WTC11 (cell line): ENCODE measurements around the gene MPZ. TPM values are rescaled to one million over a fixed set of nuclear protein-coding genes. Genes with fewer than 3 reads are reported as not detected.
A peak's percentile ranks its signal among the peaks of the same experiment; 100 is the strongest.

Experiments
- ATAC-seq: fragments of 200-7000 bp; cut with Tn5 transposase; 2 replicates; pipeline ENCODE4 v1.10.0; 2021; ENCODE audit warnings: mild to moderate bottlenecking, moderate library complexity
- CTCF ChIA-PET: fragments of 300-600 bp; sonication (Branson Sonifier 250); formaldehyde crosslinking; loops from one replicate; lab custom pipeline; 2021; ENCODE audit warnings: antibody characterized with exemption; lab: Charles Lee
- POLR2A ChIA-PET: fragments of 350-600 bp; sonication (Branson Sonifier 250); formaldehyde crosslinking; loops from one replicate; lab custom pipeline; 2021; ENCODE audit warnings: antibody characterized with exemption; lab: Charles Lee
- DNase-seq: peaks from one replicate; pipeline ENCODE4 v3.0.0; 2021; ENCODE audit warnings: low spot score
- H3K27ac Mint-ChIP-seq: 2 replicates; pipeline ENCODE4 v1.8.0; 2021; ENCODE audit warnings: mixed read lengths
- H3K27me3 Mint-ChIP-seq: 2 replicates; pipeline ENCODE4 v1.8.0; 2021; ENCODE audit warnings: low read depth, mild to moderate bottlenecking, moderate library complexity, mixed read lengths
- H3K36me3 Mint-ChIP-seq: 2 replicates; pipeline ENCODE4 v1.8.0; 2021; ENCODE audit warnings: mixed read lengths
- H3K4me1 Mint-ChIP-seq: 2 replicates; pipeline ENCODE4 v1.8.0; 2022; ENCODE audit warnings: mixed read lengths
- H3K4me3 Mint-ChIP-seq: 2 replicates; pipeline ENCODE4 v1.8.0; 2021; ENCODE audit warnings: mild to moderate bottlenecking, moderate library complexity, mixed read lengths
- H3K9me3 Mint-ChIP-seq: 2 replicates; pipeline ENCODE4 v1.8.0; 2021; ENCODE audit warnings: mixed read lengths
- AR ChIP-seq: fragments of 250-450 bp; sonication (Bioruptor Pico); IDR thresholded peaks from 2 replicates; pipeline ENCODE4 v1.9.0; 2021; ENCODE audit warnings: mild to moderate bottlenecking
- CBFB ChIP-seq: sonication (generic); formaldehyde crosslinking; IDR thresholded peaks from 2 replicates; pipeline ENCODE4 v1.8.1; 2022; ENCODE audit warnings: mild to moderate bottlenecking, low read depth, missing genetic modification reagents
- HMGA2 ChIP-seq: fragments of 250-450 bp; sonication (Bioruptor Pico); IDR thresholded peaks from 2 replicates; pipeline ENCODE4 v1.4.0; 2021; ENCODE audit warnings: mild to moderate bottlenecking, moderate library complexity
- JAZF1 ChIP-seq: fragments of 250-450 bp; sonication (Bioruptor Pico); IDR thresholded peaks from 2 replicates; pipeline ENCODE4 v1.9.0; 2021; ENCODE audit warnings: moderate library complexity, mild to moderate bottlenecking, inconsistent platforms
- MXD4 ChIP-seq: fragments of 250-450 bp; sonication (Bioruptor Pico); IDR thresholded peaks from 2 replicates; pipeline ENCODE4 v1.8.0; 2021; ENCODE audit warnings: mild to moderate bottlenecking, moderate library complexity, borderline replicate concordance
- TCF7 ChIP-seq: sonication (generic); formaldehyde crosslinking; IDR thresholded peaks from 2 replicates; pipeline ENCODE4 v1.8.0; 2022; ENCODE audit warnings: mild to moderate bottlenecking, low read depth, missing genetic modification reagents, moderate library complexity
- total RNA-seq: library from RNA; stranded (reverse); gene quantifications from 3 replicates; pipeline ENCODE4 v1.2.3, GENCODE V29; 2021
- TF ChIP-seq, protein P1 (sequence below): sonication (generic); formaldehyde crosslinking; IDR thresholded peaks from 2 replicates; pipeline ENCODE4 v1.8.1; 2023; ENCODE audit warnings: mild to moderate bottlenecking, missing genetic modification reagents
- TF ChIP-seq, protein P2 (sequence below): fragments of 250-450 bp; sonication (Bioruptor Pico); IDR thresholded peaks from 2 replicates; pipeline ENCODE4 v1.9.0; 2021; ENCODE audit warnings: mild to moderate bottlenecking
- TF ChIP-seq, protein P3 (sequence below): sonication (generic); formaldehyde crosslinking; IDR thresholded peaks from 2 replicates; pipeline ENCODE4 v1.8.0; 2023; ENCODE audit warnings: missing genetic modification reagents, mild to moderate bottlenecking, borderline replicate concordance
- TF ChIP-seq, protein P4 (sequence below): sonication (generic); formaldehyde crosslinking; IDR thresholded peaks from 2 replicates; pipeline ENCODE4 v1.8.1; 2022; ENCODE audit warnings: low read depth, missing genetic modification reagents, borderline replicate concordance
- TF ChIP-seq, protein P5 (sequence below): sonication (generic); formaldehyde crosslinking; IDR thresholded peaks from 2 replicates; pipeline ENCODE4 v1.8.1; 2022; ENCODE audit warnings: missing genetic modification reagents, borderline replicate concordance

The MPZ gene
- total RNA-seq, 1 experiment from 2014 or later: 5.2 TPM

GRCh38 chr1:161285521-161285920 lies 24.2 kb downstream of the MPZ start (continued):
- TF ChIP-seq, protein P1, sequence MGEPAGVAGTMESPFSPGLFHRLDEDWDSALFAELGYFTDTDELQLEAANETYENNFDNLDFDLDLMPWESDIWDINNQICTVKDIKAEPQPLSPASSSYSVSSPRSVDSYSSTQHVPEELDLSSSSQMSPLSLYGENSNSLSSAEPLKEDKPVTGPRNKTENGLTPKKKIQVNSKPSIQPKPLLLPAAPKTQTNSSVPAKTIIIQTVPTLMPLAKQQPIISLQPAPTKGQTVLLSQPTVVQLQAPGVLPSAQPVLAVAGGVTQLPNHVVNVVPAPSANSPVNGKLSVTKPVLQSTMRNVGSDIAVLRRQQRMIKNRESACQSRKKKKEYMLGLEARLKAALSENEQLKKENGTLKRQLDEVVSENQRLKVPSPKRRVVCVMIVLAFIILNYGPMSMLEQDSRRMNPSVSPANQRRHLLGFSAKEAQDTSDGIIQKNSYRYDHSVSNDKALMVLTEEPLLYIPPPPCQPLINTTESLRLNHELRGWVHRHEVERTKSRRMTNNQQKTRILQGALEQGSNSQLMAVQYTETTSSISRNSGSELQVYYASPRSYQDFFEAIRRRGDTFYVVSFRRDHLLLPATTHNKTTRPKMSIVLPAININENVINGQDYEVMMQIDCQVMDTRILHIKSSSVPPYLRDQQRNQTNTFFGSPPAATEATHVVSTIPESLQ (CRISPR knock-in tag): no peak
- no peak for TF ChIP-seq MXD4 (CRISPR knock-in tag)
- TF ChIP-seq CBFB (CRISPR knock-in tag): no peak
- TF ChIP-seq AR (CRISPR knock-in tag): no peak

GRCh38 chr1:161285113-161285512 lies 24.7 kb downstream of the MPZ start:
- POLR2A ChIA-PET: no interaction called here
- H3K9me3 Mint-ChIP-seq: peaks cover 8% of the 10 kb centered on the region
- TF ChIP-seq, protein P2, sequence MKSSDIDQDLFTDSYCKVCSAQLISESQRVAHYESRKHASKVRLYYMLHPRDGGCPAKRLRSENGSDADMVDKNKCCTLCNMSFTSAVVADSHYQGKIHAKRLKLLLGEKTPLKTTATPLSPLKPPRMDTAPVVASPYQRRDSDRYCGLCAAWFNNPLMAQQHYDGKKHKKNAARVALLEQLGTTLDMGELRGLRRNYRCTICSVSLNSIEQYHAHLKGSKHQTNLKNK (CRISPR knock-in tag): no peak
- TF ChIP-seq, protein P3, sequence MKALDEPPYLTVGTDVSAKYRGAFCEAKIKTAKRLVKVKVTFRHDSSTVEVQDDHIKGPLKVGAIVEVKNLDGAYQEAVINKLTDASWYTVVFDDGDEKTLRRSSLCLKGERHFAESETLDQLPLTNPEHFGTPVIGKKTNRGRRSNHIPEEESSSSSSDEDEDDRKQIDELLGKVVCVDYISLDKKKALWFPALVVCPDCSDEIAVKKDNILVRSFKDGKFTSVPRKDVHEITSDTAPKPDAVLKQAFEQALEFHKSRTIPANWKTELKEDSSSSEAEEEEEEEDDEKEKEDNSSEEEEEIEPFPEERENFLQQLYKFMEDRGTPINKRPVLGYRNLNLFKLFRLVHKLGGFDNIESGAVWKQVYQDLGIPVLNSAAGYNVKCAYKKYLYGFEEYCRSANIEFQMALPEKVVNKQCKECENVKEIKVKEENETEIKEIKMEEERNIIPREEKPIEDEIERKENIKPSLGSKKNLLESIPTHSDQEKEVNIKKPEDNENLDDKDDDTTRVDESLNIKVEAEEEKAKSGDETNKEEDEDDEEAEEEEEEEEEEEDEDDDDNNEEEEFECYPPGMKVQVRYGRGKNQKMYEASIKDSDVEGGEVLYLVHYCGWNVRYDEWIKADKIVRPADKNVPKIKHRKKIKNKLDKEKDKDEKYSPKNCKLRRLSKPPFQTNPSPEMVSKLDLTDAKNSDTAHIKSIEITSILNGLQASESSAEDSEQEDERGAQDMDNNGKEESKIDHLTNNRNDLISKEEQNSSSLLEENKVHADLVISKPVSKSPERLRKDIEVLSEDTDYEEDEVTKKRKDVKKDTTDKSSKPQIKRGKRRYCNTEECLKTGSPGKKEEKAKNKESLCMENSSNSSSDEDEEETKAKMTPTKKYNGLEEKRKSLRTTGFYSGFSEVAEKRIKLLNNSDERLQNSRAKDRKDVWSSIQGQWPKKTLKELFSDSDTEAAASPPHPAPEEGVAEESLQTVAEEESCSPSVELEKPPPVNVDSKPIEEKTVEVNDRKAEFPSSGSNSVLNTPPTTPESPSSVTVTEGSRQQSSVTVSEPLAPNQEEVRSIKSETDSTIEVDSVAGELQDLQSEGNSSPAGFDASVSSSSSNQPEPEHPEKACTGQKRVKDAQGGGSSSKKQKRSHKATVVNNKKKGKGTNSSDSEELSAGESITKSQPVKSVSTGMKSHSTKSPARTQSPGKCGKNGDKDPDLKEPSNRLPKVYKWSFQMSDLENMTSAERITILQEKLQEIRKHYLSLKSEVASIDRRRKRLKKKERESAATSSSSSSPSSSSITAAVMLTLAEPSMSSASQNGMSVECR: no peak
- no peak for TF ChIP-seq TCF7 (CRISPR knock-in tag)
- TF ChIP-seq HMGA2: no peak
- TF ChIP-seq, protein P4, sequence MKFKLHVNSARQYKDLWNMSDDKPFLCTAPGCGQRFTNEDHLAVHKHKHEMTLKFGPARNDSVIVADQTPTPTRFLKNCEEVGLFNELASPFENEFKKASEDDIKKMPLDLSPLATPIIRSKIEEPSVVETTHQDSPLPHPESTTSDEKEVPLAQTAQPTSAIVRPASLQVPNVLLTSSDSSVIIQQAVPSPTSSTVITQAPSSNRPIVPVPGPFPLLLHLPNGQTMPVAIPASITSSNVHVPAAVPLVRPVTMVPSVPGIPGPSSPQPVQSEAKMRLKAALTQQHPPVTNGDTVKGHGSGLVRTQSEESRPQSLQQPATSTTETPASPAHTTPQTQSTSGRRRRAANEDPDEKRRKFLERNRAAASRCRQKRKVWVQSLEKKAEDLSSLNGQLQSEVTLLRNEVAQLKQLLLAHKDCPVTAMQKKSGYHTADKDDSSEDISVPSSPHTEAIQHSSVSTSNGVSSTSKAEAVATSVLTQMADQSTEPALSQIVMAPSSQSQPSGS (CRISPR knock-in tag): no peak
- no peak for TF ChIP-seq JAZF1 (CRISPR knock-in tag)
- TF ChIP-seq, all 79 proteins: peak for 0
- CTCF ChIA-PET: interaction anchor here (1.7 kb wide), 2 partner anchors 55 to 59 kb away, joined by 6 to 9 read pairs; partner anchors contain the start of gene TOMM40L
- DNase-seq (no peak), ATAC-seq (peak; percentile 61)
- H3K36me3 Mint-ChIP-seq: peaks cover 7% of the 10 kb centered on the region
- H3K27ac Mint-ChIP-seq: peak overlapping the region; percentile 4; the same call in 1 of the 2 replicates
- peaks cover 10% of the 10 kb centered on the region for H3K27me3 Mint-ChIP-seq
- no peak overlapping the region for H3K4me3 Mint-ChIP-seq
- peaks cover 13% of the 10 kb centered on the region for H3K4me1 Mint-ChIP-seq

- Mint-ChIP-seq H3K9me3 (peaks cover 8% of the 10 kb centered on the region), H3K4me3 (no peak overlapping the region), H3K4me1 (peaks cover 12% of the 10 kb centered on the region), H3K36me3 (peaks cover 7% of the 10 kb centered on the region), H3K27me3 (peaks cover 14% of the 10 kb centered on the region), H3K27ac (no peak overlapping the region)
- no peak for ATAC-seq
- no peak for DNase-seq
- ChIA-PET CTCF (interaction anchor here (0.9 kb wide), 1 partner anchor 23 kb away, joined by 3 read pairs; no protein-coding TSS in a partner anchor), POLR2A (no interaction called here)
- TF ChIP-seq, protein P5, sequence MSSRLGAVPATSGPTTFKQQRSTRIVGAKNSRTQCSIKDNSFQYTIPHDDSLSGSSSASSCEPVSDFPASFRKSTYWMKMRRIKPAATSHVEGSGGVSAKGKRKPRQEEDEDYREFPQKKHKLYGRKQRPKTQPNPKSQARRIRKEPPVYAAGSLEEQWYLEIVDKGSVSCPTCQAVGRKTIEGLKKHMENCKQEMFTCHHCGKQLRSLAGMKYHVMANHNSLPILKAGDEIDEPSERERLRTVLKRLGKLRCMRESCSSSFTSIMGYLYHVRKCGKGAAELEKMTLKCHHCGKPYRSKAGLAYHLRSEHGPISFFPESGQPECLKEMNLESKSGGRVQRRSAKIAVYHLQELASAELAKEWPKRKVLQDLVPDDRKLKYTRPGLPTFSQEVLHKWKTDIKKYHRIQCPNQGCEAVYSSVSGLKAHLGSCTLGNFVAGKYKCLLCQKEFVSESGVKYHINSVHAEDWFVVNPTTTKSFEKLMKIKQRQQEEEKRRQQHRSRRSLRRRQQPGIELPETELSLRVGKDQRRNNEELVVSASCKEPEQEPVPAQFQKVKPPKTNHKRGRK (CRISPR knock-in tag): no peak
Observed at GRCh38 chr1:161282991-161283390, 26.8 kb downstream of the MPZ start.
